ENCODE measurements around the gene LTBP1. TPM values are rescaled to one million over a fixed set of nuclear protein-coding genes. Genes with fewer than 3 reads are reported as not detected.
A peak's percentile ranks its signal among the peaks of the same experiment; 100 is the strongest.

The LTBP1 gene
- total RNA-seq, 1 donor = 33.7 TPM

- no peak for DNase-seq (ENCODE audit: low read depth)
- H3K4me3 ChIP-seq (ENCODE audit: low read depth, low read length) = no peak overlapping the region
- TF ChIP-seq, protein P1, sequence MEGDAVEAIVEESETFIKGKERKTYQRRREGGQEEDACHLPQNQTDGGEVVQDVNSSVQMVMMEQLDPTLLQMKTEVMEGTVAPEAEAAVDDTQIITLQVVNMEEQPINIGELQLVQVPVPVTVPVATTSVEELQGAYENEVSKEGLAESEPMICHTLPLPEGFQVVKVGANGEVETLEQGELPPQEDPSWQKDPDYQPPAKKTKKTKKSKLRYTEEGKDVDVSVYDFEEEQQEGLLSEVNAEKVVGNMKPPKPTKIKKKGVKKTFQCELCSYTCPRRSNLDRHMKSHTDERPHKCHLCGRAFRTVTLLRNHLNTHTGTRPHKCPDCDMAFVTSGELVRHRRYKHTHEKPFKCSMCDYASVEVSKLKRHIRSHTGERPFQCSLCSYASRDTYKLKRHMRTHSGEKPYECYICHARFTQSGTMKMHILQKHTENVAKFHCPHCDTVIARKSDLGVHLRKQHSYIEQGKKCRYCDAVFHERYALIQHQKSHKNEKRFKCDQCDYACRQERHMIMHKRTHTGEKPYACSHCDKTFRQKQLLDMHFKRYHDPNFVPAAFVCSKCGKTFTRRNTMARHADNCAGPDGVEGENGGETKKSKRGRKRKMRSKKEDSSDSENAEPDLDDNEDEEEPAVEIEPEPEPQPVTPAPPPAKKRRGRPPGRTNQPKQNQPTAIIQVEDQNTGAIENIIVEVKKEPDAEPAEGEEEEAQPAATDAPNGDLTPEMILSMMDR (IDR thresholded peaks at IDR 0.05; ENCODE audit: insufficient read depth, low read depth, low read length) = no peak
Measured at GRCh38 chr2:33038230-33038629, 91.5 kb downstream of the LTBP1 start.

GRCh38 chr2:33038799-33039198, 92.0 kb downstream of the LTBP1 start:
- DNase-seq (ENCODE audit: low read depth) = no peak
- TF ChIP-seq, protein P1 (IDR thresholded peaks at IDR 0.05; ENCODE audit: insufficient read depth, low read depth, low read length) = no peak

GRCh38 chr2:33040541-33040940, 93.8 kb downstream of the LTBP1 start:
- DNase-seq (ENCODE audit: low read depth) = no peak
- TF ChIP-seq, protein P1 (IDR thresholded peaks at IDR 0.05; ENCODE audit: insufficient read depth, low read depth, low read length) = no peak
- no peak overlapping the region for H3K4me3 ChIP-seq (ENCODE audit: low read depth, low read length)

More at GRCh38 chr2:33038799-33039198, 92.0 kb downstream of the LTBP1 start:
- H3K4me3 ChIP-seq (ENCODE audit: low read depth, low read length) = no peak overlapping the region

- no peak overlapping the region for H3K4me3 ChIP-seq (ENCODE audit: low read depth, low read length)
- TF ChIP-seq, protein P1 (IDR thresholded peaks at IDR 0.05; ENCODE audit: insufficient read depth, low read depth, low read length) = no peak
- no peak for DNase-seq (ENCODE audit: low read depth)
Measured at GRCh38 chr2:33042265-33042664, 95.5 kb downstream of the LTBP1 start.

DNA sequence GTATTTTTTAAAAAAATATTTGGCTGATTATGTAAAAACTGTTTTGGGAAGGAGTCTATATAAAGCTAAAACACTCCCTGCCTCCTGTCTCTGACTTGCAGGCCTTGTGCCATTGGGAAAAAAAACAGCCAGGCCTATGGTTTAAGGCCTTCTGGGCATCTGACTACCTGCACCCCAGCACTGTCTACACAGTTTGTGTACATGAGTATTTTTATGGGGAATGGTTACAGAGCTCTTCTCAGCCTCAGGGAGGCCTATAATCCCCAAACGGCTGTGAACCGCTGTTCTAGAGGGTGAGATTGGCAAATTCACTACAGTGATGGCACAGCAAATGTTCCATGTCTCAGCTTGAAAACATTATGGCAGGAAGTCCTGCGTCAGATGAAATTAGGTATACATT, 96.1 kb downstream of the LTBP1 start:
- H3K4me3 ChIP-seq (ENCODE audit: low read depth, low read length) = no peak overlapping the region
- TF ChIP-seq, protein P1 (IDR thresholded peaks at IDR 0.05; ENCODE audit: insufficient read depth, low read depth, low read length) = no peak
- peak; percentile 71 for DNase-seq (ENCODE audit: low read depth)

- no peak overlapping the region for H3K4me3 ChIP-seq (ENCODE audit: low read depth, low read length)
- no peak for DNase-seq (ENCODE audit: low read depth)
- TF ChIP-seq, protein P1 (IDR thresholded peaks at IDR 0.05; ENCODE audit: insufficient read depth, low read depth, low read length) = no peak
Measured at GRCh38 chr2:33047939-33048338, 101.2 kb downstream of the LTBP1 start.
